Uterus (tissue), 4 donors: Measurements from ENCODE around the gene ZNF438. TPM values are rescaled to one million over a fixed set of nuclear protein-coding genes. Genes with fewer than 3 reads are reported as not detected.

Source experiments
- DNase-seq, 2 donors: peaks; one replicate each; pipeline ENCODE4 v3.0.0-alpha.2; 2019 to 2020
- H3K27ac ChIP-seq, 2 donors: fragments of 200-600 bp; sonication (generic); 1 replicate in 1 of 2; 2 replicates in 1 of 2; pipeline ENCODE4 v1.5.1; 2016 to 2018
- H3K27me3 ChIP-seq, 2 donors: fragments of 200-600 bp; sonication (generic); one replicate each; pipeline ENCODE4 v1.5.1; 2018 to 2019; ENCODE audit warnings: control low read depth in 1 of 2
- H3K36me3 ChIP-seq, 2 donors: fragments of 200-600 bp; sonication (generic); one replicate each; pipeline ENCODE4 v1.5.1; 2019; ENCODE audit warnings: control low read depth in 1 of 2
- H3K4me1 ChIP-seq, 2 donors: fragments of 200-600 bp; sonication (generic); one replicate each; pipeline ENCODE4 v1.5.1; 2018 to 2019; ENCODE audit warnings: control low read depth in 1 of 2
- H3K4me3 ChIP-seq, 2 donors: fragments of 200-600 bp; sonication (generic); 1 replicate in 1 of 2; 2 replicates in 1 of 2; pipeline ENCODE4 v1.5.1; 2018 to 2019; ENCODE audit warnings: mild to moderate bottlenecking in 1 of 2
- H3K9me3 ChIP-seq, 2 donors: fragments of 200-600 bp; sonication (generic); one replicate each; pipeline ENCODE4 v1.5.1; 2019; ENCODE audit warnings: control low read depth in 1 of 2
- POLR2A ChIP-seq, 2 donors: fragments of 450-650 bp; IDR thresholded peaks; one replicate each; pipeline ENCODE4 v1.6.1; 2016; ENCODE audit warnings: antibody characterized with exemption in 2 of 2, mild to moderate bottlenecking in 1 of 2, moderate library complexity in 1 of 2
- intact Hi-C: fragments of 100-400 bp; cut with DNase I; formaldehyde crosslinking; loops from one replicate; pipeline ENCODE4 v1.15.1; 2023; ENCODE audit warnings: low total_unique reads
- total RNA-seq, 4 donors: library from RNA; depleted of rRNA in 3 of 4; stranded (reverse); fragments of >200 nt in 3 of 4; gene quantifications; one replicate each; pipeline versions ENCODE4 v1.1.0 to v1.2.4, GENCODE V29; 2014 to 2023
- TF ChIP-seq, protein P1 (sequence below), 4 experiments: fragments of 200-600 bp in 2 of 4; fragments of 450-650 bp in 2 of 4; sonication (generic) in 2 of 4; IDR thresholded peaks; one replicate each; pipeline ENCODE4 v1.5.1; 2016 to 2019; ENCODE audit warnings: antibody characterized with exemption in 4 of 4, mild to moderate bottlenecking in 2 of 4, moderate library complexity in 1 of 4
- donor health status: DM: yes; HTN: yes; CAD: no.

ZNF438 gene
- total RNA-seq, 4 donors from 2014 or later, result 5.8 to 24.6 (median 18.4) TPM

DNA sequence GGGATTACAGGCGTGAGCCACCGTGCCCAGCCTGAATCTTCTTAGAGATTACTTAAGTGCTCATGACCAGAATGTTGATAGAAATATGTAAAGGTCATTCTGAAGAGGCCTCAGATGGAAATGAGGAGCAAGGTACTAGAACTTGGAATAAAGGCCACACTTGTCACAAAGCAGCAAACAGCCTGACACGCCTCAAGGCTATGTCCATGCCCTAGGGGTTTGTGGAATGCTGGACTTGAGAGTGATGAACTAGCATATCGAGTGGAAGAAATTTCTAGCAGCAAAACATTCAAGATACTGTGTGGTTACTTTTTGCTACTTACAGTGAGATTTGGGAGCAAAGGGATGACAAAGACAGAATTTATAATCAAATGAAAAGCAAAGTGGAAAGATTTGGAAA, 39.0 kb downstream of the ZNF438 start:
- Histone ChIP-seq H3K4me3 (no peak overlapping the region), H3K27ac (no peak overlapping the region), H3K27me3 (no peaks in the 10 kb centered on the region), H3K36me3 (no peaks in the 10 kb centered on the region), H3K4me1 (no peaks in the 10 kb centered on the region), H3K9me3 (no peaks in the 10 kb centered on the region)
- TF ChIP-seq, protein P1, sequence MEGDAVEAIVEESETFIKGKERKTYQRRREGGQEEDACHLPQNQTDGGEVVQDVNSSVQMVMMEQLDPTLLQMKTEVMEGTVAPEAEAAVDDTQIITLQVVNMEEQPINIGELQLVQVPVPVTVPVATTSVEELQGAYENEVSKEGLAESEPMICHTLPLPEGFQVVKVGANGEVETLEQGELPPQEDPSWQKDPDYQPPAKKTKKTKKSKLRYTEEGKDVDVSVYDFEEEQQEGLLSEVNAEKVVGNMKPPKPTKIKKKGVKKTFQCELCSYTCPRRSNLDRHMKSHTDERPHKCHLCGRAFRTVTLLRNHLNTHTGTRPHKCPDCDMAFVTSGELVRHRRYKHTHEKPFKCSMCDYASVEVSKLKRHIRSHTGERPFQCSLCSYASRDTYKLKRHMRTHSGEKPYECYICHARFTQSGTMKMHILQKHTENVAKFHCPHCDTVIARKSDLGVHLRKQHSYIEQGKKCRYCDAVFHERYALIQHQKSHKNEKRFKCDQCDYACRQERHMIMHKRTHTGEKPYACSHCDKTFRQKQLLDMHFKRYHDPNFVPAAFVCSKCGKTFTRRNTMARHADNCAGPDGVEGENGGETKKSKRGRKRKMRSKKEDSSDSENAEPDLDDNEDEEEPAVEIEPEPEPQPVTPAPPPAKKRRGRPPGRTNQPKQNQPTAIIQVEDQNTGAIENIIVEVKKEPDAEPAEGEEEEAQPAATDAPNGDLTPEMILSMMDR (IDR thresholded peaks at IDR 0.05), result no peak
- TF ChIP-seq POLR2A (IDR thresholded peaks at IDR 0.05), result no peak
- intact Hi-C loops, result no loop called here
- no peak for DNase-seq

DNA sequence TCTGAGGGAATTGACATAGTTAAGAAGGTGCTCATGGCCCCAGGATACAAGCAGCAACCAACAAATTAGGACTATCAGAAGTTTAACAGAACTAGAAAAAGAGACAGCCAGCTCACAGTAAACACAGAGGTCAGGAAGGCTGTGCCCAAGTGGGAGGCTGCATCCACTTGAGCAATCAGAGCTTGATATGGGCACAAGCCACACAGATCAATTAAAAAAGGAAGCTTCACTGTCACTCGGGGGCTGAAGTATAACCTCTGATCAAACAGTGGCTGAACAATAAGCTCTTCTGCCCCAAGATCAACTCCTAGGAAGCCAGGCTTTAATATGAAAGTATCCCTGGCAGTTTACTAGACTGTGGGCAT, 40.0 kb downstream of the ZNF438 start:
- Histone ChIP-seq H3K4me3 (no peak overlapping the region), H3K27ac (no peak overlapping the region), H3K9me3 (no peaks in the 10 kb centered on the region), H3K4me1 (no peaks in the 10 kb centered on the region), H3K27me3 (no peaks in the 10 kb centered on the region), H3K36me3 (no peaks in the 10 kb centered on the region)
- DNase-seq, result no peak
- no peak for TF ChIP-seq POLR2A (IDR thresholded peaks at IDR 0.05)
- TF ChIP-seq, protein P1 (IDR thresholded peaks at IDR 0.05), result no peak
- intact Hi-C loops, result no loop called here

DNA sequence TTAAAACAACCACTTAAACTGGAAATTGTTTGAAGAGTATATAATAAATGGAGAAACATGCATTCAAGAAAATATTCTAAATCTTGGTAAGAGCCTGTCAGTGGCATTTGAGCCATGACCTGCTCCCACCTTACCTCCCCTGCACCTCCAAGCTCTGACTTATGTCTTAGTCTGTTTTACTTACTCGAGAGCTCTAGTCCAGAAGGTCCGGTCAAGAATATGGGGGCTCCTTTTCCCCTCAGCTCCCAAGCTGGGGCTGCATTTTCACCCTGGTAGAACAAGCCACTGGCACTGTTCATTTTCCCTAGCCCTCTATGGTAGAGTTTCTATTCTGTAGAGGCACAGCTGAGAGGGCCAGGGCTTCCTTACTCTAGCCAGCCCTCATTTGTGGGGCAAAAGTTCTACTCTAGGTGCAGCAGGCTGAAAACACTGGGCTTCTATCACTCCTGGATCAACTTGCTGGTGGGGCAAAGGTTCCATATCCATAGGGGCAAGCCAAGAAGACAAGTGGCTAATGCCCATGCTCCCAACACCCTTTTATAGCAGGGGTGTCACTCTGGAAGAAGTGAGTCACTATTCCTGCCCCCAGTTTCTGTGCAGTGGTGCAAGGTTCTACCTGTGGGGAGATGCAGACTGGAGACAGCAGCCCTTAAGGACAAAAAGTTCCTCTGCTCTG, 40.6 kb downstream of the ZNF438 start:
- no peak for TF ChIP-seq POLR2A (IDR thresholded peaks at IDR 0.05)
- TF ChIP-seq, protein P1 (IDR thresholded peaks at IDR 0.05), result no peak
- Histone ChIP-seq H3K4me3 (no peak overlapping the region), H3K27ac (no peak overlapping the region), H3K36me3 (no peaks in the 10 kb centered on the region), H3K27me3 (no peaks in the 10 kb centered on the region), H3K4me1 (no peaks in the 10 kb centered on the region), H3K9me3 (no peaks in the 10 kb centered on the region)
- no peak for DNase-seq
- intact Hi-C loops, result no loop called here

DNA sequence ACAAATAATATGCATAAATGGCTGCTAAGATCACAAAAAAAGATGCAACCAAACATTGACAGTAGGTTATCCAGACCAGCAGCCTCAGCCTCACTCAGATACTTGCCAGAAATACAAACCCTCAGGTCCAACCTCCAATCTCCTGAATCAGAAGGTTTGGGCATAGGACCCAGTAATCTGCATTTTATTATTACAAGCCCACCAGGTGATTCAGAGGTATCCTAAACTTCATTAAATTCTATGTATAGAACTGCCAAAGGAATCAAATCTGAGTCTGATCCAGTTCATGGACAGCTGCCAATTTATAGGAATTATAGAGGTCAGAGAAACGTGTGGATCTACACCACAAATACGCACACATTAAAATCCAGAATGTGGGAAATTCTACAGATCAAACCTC, 41.3 kb downstream of the ZNF438 start:
- H3K9me3 ChIP-seq, result no peaks in the 10 kb centered on the region
- no peaks in the 10 kb centered on the region for H3K4me1 ChIP-seq
- intact Hi-C loops, result no loop called here
- H3K27ac ChIP-seq, result no peak overlapping the region
- no peaks in the 10 kb centered on the region for H3K36me3 ChIP-seq
- DNase-seq, result no peak
- no peak overlapping the region for H3K4me3 ChIP-seq
- TF ChIP-seq, protein P1 (IDR thresholded peaks at IDR 0.05), result no peak
- TF ChIP-seq POLR2A (IDR thresholded peaks at IDR 0.05), result no peak
- no peaks in the 10 kb centered on the region for H3K27me3 ChIP-seq

DNA sequence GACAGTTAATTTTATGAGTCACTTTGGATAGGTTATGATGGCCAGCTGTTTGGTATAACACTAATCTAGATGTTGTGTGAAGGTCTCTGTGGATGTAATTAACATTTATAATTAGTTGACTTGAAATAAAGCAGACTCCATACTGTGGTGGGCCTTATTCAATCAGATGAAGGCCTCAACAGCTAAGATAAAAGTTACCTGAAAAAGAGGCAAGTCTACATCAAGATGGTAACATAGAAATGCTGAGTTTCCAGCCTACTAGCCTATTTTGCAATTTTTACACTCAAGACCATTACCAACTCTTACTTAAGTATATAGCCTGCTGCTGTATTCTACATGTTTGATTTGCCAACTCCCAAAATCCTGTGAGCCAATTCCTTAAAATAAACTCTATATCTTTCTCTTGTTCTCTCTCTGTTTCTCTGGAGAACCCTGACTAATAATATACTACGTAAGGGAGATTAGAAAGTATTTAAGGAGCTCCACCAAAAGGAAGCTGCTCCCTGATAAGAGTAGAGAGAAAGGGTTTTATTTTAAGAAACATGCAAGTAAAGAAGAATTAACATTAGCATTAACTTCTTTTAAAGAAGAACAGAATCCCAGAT, 42.7 kb downstream of the ZNF438 start:
- Histone ChIP-seq H3K27ac (peak overlapping the region; percentile 38 to 58), H3K27me3 (no peaks in the 10 kb centered on the region), H3K4me3 (no peak overlapping the region), H3K36me3 (no peaks in the 10 kb centered on the region), H3K4me1 (no peaks in the 10 kb centered on the region), H3K9me3 (no peaks in the 10 kb centered on the region)
- intact Hi-C loops, result no loop called here
- no peak for DNase-seq
- TF ChIP-seq, protein P1 (IDR thresholded peaks at IDR 0.05), result no peak
- TF ChIP-seq POLR2A (IDR thresholded peaks at IDR 0.05), result no peak
